Measurements from ENCODE around the gene RHOT1.
"Not testable (repeated sequence)": the region's sequence is repeated elsewhere in the genome, so short reads cannot be mapped to it uniquely, and the experiment has no call there.

RHOT1 gene

DNA sequence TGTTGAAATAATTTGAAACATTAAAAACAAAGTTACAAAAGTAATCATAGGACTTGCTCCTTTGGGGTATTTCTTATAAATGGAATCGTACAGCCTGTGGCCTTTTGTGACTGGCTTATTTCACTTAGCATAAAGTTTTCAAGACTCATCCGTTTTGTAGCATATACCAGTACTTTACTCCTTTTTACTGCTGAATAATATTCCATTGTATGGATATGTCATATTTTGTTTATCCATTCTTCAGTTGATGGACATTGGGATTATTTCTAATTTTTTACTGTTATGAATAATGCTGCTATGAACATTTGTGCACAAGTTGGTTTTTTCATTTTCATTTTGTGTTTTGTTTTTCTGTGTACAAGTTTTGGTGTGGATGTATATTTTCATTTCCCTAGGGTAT is 93.3 kb downstream of the RHOT1 start:
- no peak for DNase-seq

DNA sequence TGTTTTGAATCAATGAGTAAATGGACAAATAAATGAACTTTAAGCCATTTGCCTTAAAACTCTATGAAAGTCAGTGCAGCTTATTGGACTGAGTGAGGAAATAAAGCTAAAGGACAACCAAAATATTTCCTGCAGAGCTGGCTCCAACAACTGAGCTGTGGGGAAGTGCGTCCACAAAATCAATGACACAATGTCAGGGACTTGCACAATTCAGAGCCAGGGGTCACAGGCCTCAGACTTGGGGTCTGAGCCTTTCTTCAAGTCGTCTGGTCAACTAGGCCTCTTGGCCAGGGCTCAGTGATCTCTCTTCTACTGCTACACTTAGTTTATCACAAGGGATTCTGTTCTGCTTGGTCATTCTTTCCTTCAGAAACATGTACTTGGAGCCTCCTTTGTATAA is 97.2 kb downstream of the RHOT1 start:
- no peak for DNase-seq

DNA sequence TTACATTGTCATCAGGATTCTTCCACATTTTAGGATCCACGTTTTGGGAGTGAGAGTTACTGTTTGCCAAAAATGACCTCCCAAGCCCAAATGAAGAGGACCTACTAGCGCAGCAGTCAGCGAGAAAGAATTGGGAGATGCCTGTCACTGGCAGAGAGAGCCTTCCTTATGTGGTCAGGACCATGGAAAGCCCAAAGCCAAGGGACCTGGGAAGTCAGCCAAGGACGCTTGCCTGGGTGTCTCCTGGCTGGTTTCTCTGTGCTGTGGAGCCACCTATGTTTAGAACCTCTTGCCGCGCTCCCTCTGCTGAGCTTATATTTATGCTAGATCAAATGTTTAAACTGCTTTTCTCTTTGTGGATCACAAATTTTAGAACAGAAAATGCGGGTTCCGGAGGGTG is 98.4 kb downstream of the RHOT1 start:
- DNase-seq: peak in 2 of 14 donors; percentile 35 to 85

DNA sequence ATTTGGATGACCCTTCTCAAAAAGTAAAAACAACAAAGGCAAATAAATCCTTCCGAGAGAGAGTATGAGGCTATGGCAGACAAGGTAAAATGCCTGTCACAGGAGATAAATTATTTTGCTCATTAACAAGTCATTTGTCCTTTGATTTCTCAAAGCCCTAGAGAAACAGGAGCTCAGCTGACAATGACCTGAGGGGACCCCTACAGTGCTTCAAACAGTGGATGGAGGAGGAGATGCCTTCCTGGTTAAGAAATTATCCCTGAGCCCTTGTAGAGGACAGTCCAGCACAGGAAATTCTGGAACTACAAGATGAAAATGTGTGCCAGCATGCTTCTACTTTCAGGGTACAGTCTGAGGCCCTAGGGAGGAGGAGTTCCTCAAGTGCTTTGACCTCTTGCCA is 99.3 kb downstream of the RHOT1 start:
- DNase-seq: no peak

DNA sequence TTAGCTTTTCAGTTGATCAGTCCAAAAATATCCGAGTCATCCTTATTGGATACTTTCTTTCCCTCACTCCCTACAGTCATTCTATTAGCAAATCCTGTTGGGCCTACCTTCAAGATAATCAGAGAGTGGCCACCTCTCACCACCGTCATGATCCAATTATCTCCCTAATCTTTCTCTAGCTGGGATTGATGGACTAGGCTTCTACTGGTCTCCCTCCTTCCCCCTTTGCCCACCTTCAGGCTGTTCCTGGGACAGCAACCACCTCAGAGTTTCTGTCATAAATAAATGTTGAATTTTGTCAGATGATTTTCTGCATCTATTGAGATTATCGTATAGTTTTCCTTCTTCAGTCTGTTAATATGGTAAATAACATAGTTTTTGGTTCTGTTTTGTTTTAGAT is 107.2 kb downstream of the RHOT1 start:
- DNase-seq: no peak

DNA sequence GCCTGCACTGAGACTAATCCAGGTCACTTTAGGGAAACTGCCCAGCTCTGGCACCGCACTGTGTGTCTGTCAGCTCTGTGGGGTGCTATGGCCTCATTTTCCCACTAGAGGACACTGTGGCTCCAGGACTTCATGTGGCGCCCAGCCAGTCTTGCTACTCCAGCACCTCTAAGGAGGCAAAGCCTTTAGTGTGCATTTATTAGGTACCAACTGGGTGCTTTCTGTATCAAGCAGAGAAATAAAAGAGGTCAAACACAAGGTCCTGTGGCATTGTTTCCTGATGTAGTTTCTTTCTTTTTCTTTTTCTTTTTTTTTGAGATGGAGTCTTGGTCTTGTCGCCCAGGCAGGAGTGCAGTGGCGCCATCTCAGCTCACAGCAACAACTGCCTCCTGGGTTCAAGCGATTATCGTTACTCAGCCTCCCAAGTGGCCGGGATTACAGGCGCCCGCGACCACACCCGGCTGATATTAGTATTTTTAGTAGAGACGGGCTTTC is 110.9 kb downstream of the RHOT1 start:
- peak in 12 of 14 donors; percentile 12 to 76 (median 52) for DNase-seq

DNA sequence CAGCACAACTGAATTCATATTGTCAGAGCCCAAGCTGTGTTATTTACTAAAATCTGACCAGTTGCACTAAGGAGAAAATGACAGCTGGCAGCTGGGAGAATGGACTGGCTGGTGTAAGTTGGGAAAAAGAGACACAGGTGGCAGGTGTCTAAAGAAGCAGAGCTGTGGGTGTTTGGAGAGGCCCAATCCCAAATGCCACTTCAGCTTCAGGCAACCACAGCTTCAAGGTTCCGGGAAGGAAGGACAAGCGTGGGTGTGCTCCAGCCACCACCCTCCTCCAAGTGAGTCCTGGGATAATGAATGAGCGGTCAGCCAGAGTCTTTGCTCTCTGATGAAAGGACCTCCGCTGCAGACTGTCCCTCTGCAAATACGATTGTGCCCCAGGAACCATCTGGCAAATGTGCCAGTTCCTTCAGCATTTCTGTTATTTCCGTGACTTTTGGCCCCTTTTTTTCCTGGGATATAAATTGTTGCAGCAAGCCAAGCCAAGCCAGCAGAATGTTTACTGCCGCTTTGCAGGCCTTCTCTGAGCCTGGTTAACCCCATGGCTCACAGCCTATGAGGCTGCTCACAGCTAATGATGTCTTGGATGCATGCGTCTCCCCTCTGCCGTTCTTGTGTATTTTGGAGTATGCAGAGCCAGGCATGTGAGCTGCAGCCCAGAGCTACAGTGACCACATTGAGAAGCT is 113.9 kb downstream of the RHOT1 start:
- no peak for DNase-seq

DNA sequence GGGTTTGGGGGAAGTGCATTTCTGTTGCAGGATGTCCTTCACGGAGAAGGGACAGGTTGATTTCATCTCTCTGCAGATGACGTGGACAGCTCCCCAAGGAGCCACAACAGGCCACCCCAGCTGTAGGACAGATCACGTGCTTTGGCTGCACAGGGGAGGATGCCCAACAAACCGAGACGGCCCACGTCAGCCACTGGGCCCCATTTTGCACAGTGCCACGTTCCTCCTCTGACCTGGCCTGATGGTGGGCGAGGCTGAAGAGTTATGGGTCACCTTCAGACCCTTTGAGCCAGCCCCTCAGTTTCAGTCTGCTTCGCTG is 114.4 kb downstream of the RHOT1 start:
- no peak for DNase-seq

DNA sequence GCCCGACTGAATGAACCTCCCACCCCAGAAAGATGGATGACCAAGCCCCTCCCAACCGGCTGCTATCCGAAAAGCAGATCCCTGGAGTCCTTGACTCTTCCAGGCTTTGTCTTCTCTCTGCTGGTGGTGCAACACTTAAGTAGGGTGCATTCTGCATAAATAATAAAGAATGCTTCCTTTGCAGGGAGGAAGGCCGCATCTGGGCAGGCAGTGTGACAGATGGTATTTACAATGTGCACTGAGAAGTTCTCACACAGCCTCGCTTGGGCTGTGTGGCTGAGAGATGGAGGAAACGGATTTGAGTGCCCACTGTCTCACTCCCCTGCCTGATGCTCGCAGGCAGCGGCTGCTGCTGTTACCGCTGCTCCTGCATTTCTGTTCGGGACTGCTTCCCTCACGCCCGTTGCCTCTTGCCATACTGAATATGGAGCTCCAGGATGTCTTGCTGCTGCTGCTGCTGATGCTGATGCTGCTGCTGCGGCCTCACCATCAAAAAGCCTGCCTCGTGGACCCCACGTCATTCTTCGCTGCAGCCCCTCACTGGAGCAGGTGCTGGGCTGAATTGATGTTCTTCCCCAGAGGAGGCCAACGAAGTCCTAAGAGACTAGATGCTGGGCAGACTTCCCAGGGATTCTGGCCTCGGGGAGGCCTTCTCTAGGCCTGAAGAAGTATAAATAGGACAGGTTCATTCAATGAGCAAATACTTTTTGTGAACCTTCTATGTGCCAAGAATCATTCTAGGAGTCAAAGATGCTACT is 116.3 kb downstream of the RHOT1 start:
- no peak for DNase-seq

DNA sequence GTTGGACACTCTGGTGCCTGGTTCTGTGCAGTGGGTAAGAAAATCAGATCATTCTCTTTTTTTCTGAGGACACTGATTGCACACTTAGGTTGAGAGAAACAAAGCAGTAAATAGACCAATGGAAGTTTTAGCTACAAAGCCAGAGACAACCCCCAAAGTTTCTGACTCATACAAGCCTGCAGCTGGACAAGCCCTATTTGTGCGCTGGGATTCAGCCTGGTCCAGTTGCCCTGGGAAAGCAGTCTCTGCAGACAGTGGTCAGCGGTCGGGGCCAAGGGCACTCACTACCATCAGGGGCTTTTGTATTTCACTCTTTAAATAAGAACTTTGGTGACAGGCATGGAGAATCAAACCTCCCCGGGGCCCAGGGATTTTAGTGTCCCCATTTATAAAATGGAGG is 117.3 kb downstream of the RHOT1 start:
- DNase-seq: peak in 3 of 14 donors; percentile 36 to 63 (median 38)

DNA sequence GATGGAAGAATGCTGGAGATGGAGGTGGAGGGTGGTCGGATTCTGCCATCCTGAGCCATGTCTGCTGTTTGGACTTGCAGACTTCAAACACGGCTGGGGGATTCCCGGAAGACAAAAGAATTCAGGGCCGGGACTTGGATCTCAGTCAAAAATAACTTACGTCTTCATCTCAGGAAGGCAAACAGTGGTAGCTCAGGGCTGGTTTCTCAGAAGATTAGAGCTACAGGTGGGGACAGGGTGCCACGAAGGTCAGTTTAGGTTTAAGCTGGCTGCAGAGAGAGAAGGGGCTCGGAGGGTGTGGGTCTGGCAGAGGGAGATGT is 119.1 kb downstream of the RHOT1 start:
- DNase-seq: no peak

DNA sequence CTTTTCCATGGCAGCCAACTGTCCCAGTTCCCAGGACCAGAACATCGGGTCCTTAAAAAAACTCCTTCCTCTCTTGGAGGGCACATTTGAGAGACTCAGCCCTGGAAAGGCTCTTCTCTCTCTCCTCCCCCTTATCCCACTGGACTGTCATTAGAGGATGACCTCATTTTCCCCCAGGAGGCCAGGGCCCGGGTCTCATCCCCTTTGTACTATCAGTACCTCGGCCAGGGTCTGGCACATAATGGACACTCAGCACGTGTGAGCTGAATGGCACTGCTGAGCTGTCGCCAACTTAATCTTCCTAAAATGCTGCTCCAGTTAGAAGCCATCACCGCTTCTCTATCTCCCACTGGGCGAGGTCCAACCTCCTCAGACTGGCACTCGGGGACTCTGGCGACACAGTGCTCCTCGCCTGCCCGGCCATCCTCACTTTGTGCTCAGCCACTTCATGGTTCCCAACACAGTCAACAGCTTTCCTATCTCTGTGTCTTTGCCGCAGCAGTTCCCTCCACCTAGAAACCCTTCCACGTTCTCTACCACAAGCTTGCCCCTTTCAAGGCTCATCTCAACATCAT is 119.7 kb downstream of the RHOT1 start:
- DNase-seq: no peak

DNA sequence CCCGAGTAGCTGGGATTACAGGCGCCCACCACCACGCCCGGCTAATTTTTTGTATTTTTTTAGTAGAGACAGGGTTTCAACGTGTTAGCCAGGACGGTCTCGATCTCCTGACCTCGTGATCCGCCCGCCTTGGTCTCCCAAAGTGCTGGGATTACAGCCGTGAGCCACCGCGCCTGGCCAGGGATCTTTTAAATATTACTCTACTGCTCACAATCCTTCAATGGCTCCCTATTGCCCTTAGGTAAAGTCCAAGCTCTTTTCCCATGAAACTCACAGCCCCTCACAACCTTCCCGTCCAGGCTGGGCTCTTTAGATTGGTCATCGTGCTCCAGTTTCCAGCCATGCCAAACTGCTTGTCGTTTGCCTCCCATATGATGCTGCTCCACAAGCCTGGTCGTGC is 121.2 kb downstream of the RHOT1 start:
- not testable (repeated sequence) for DNase-seq

DNA sequence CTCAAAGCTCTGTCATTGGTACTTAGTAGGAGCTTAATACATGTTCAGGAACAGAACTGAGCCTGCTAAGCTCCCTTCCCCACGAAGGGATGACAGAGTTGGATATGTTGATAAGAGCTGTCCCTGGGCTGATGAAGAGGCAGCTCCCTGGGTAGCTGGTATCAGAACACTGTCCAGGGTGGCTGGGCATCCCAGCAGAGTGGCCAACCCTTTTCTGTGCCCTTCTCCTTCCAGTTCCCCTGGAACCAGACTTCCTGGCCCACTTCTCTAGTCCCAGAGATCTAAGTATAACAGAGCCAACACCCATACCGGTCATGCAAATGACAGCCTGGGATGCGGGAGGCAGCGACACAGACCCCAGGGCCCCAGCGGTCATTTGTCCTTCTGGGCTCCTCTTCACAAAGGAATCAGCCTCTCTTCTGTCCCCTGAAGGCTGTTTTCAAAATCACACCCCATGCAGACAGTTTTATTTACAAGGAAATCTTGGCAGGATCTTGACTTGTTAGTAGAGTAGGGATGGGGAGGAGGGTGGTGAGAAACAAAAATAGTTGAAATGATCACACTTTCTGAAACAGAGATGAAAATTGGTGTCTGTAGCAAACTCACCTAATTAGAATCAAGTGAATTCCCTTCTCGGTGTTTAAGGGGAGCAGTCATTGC is 122.0 kb downstream of the RHOT1 start:
- DNase-seq: no peak

DNA sequence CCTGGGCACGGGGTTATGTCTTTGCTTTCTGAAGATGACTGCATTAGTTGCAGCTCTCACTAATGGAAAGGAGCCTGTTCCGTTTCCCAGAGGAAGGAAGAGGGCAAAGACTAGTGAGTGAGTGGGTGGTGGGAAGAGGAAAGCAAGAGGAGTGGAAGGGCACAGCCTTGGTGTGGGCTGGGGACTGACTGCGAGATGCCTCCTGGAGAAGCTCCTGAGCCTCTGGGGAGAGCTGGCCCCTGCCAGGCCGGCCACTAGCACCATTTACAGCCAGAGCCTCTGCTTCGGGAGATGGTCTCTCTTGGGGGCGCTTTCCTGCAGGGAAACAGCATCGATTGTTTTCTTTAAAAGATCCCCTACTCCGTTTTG is 122.5 kb downstream of the RHOT1 start:
- DNase-seq: peak in 1 of 14 donors; percentile 17

DNA sequence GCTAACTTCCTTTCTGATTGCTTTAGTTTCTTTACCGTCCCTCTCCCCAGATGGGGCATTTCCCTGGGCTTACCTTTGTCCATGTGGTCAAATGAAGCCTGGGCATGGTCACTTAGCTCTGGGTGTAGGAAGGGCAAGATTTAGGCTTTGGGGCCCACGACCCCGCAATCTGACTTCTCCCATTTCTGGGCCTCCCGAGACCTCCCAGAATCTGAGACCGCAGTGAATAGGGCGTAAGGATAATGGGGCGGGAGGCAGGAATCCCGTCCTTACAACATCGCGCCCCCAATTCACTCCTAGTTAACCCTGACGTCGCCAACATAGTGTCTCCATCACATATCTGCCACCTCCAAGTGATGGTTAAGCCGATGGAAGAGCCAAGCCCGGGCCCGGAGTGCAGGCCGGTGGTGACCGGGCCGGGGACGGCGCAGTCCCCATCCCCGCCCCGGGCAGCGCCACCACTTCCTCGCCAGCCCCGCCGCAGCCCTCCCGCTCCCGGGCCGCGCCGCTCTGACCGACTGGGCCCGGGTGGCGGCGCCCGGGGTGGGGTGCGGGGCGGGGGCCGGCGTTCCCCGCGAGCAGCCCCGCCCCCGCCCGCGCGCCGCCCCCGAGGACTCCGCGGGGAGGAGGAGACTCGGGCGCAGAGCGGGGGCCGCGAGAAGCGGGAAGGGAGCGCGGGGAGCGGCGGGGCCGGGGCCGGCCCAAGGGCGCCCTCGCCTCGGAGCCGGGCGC is 123.1 kb downstream of the RHOT1 start, which contains the start of gene RHBDL3:
Gene RHBDL3 (plus strand): TSS at position 641 of the 732 bp plus-strand sequence. CDS start 358 bp downstream, outside the sequence.
- DNase-seq: peak in 3 of 14 donors; percentile 18 to 40 (median 28)

DNA sequence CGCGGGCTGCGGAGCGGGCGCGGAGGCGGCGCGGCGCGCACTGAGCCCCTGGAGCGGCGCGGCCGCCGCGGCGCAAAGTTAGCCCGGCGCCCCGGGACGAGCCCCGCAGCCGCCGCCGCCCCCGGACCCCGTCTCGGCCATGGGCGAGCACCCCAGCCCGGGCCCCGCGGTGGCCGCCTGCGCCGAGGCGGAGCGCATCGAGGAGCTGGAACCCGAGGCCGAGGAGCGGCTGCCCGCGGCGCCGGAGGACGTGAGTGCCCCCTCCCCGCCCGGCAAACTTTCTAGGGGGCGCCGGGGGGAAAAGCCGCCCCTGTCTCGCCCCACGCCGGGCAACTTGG is 123.7 kb downstream of the RHOT1 start:
- DNase-seq: no peak

DNA sequence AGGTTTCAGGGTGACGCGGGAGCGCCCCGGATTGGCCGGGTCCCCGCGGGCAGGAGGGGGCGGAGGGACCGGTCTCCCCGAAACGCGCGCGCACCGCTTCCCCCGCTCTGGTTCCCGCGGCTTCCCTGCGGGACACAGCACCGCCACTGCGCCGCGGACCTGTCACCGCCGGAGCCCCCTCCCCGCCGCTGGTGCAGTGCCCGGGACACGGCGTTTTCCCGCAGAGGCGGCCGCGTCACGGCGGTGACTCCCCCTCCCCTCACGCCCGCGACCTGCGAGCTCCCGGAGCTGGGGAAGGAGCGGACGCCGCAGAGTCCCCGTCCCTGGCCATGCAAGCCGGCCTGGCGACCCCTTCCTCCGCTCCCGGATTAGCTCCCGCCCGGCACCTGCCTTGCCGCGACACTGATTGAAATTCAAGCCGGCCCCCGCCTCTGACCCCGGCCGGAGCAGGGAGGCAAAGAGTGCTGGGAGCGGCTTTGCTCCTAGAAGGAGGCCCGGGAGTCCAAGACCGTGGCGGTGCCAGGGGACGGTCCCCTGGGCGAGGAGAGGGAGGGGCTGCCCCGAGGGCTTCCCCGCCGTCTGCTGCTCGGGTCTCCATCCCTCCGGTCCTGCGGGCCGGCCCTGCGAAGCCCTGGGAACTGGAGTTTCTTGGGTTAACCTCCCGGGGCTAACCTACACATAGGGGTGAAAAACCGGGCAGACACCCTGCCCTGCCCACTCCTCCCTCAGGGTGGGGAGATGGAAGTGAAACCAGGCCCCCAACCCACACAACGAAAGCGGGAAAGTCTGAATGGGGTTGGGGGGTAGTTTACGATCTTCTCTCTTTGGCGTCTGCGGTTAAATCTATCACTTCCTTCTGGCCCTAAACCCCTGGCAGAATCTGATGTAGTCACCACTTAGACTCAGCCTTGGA is 124.3 kb downstream of the RHOT1 start:
- DNase-seq: peak in 2 of 14 donors; percentile 15 to 33

DNA sequence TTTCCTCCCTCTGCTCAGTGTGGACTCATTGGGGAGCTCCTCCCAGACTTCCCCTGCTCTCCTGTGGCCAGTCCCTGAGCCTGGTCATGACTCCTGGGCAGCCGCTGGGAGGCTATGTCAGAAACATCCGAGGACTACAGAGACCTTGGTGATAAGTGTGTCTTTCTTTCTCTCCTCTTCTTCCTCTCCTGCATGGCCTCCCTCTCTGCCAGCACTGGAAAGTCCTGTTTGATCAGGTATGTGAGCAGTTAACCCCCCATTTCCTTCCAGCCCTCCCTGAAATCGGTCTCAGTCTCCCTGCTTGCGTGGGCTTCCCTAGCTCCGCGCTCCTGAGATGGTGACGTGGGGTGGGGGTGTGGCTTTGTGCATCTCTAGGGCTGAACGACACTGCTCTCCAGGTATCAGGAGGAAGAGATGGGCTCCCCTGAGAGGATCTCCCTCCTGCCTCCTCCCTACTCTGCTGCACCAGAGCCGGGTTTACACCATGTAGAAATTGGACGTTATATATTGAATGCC is 125.4 kb downstream of the RHOT1 start:
- DNase-seq: peak in 1 of 14 donors; percentile 37

DNA sequence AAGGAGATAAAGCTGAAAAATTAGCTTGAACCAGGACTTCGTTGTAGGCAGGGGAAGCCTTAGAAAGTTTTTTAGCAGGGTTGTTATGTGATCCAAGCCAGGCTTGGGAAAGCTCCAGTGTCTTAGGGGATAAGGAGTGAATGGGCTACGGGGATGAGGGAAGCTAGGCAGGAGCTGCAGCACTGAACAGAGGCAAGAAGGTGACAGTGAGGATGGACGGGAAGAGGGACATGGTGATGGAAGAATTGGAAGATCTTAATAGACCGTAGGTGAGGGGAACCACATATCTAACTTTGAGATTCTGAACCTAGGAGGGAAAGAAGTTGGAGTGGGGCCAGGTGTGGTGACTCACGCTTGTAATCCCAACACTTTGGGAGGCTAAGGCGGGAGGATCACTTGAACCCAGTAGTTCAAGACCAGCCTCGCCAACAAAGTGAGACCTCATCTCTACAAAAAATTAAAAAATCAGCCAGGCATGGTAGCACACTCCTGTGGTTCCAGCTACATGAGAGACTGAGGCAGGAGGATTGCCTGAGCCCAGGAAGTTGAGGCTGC is 126.5 kb downstream of the RHOT1 start:
- DNase-seq: peak in 1 of 14 donors; percentile 37

DNA sequence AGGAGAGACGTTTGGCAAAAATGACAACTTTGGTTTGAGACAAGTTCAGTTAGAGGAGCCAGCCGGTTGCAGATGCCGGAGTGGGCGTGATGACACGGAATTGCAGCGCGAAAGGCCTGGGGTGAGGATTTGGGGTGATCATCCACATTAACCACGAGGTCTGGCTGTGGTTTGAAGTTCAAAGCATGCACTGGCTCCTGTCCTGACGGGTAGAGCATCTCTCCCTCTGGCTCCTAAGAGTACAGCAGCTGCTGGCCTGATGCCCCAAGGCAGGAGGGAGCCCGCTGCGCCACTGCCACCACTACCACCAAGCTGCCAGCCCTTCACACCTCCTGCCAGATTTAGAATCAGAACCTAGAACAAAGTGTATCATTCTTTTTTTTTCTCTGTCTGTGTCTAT is 127.1 kb downstream of the RHOT1 start:
- peak in 4 of 14 donors; percentile 15 to 94 (median 26) for DNase-seq

Data from C1 segment of cervical spinal cord (tissue), 14 donors.